B cell (primary cell): ENCODE measurements around the gene CRTAP. TPM values are rescaled to one million over a fixed set of nuclear protein-coding genes. Genes with fewer than 3 reads are reported as not detected.

Experiments
- ATAC-seq: fragments of 200-7000 bp; cut with Tn5 transposase; one replicate; pipeline ENCODE4 v1.10.0; 2021; ENCODE audit warnings: low read depth, mild to moderate bottlenecking, moderate number of reproducible peaks, moderate library complexity
- CTCF ChIA-PET: fragments of 350-600 bp; sonication (Branson Sonifier 250); formaldehyde crosslinking; loops from one replicate; lab custom pipeline; 2021; ENCODE audit warnings: antibody characterized with exemption, inconsistent platforms; lab: Charles Lee
- POLR2A ChIA-PET: fragments of 350-600 bp; sonication (Branson Sonifier 250); formaldehyde crosslinking; loops from one replicate; lab custom pipeline; 2021; ENCODE audit warnings: antibody characterized with exemption; lab: Charles Lee
- DNase-seq: peaks from one replicate; pipeline ENCODE4 v3.0.0; 2013
- H2AFZ ChIP-seq: 2 replicates; pipeline ENCODE4 v1.6.1; 2012; ENCODE audit warnings: mild to moderate bottlenecking, low read depth, low read length; ENCODE audit not compliant: insufficient read depth, poor library complexity, severe bottlenecking
- H3K27ac ChIP-seq, 2 donors: 1 replicate in 1 of 2; 2 replicates in 1 of 2; pipeline ENCODE4 v1.5.1; 2012 to 2013; ENCODE audit warnings: low read length in 2 of 2, mild to moderate bottlenecking in 2 of 2, moderate library complexity in 1 of 2
- H3K27me3 ChIP-seq, 4 experiments: fragments of 200-600 bp in 1 of 4; sonication (generic) in 1 of 4; replicated peaks in 1 of 4; 1 replicate in 2 of 4; 2 replicates in 2 of 4; pipeline versions ENCODE4 v1.6.1 to v1.7.0; 2013 to 2016; ENCODE audit warnings: low read length in 3 of 4, mild to moderate bottlenecking in 2 of 4, mixed read lengths in 1 of 4, moderate library complexity in 1 of 4; ENCODE audit not compliant: insufficient read depth in 4 of 4, control insufficient read depth in 3 of 4; ENCODE audit errors: control extremely low read depth in 1 of 4
- H3K36me3 ChIP-seq, 2 experiments: replicated peaks in 1 of 2; 1 replicate in 1 of 2; 2 replicates in 1 of 2; pipeline versions ENCODE4 v1.6.1 to v1.7.1; 2013; ENCODE audit warnings: low read length in 1 of 2; ENCODE audit not compliant: insufficient read depth in 2 of 2, control insufficient read depth in 1 of 2; ENCODE audit errors: control extremely low read depth in 1 of 2, extremely low read depth in 1 of 2
- H3K4me1 ChIP-seq, 2 donors: fragments of 200-600 bp in 1 of 2; sonication (generic) in 1 of 2; 1 replicate in 1 of 2; 2 replicates in 1 of 2; pipeline versions ENCODE4 v1.5.1 to v1.6.1; 2013 to 2017; ENCODE audit warnings: low read length in 2 of 2; ENCODE audit not compliant: control insufficient read depth in 2 of 2, insufficient read depth in 2 of 2
- H3K4me2 ChIP-seq: replicated peaks from 2 replicates; pipeline ENCODE3; 2012; ENCODE audit warnings: mild to moderate bottlenecking, low read depth, low read length; ENCODE audit not compliant: poor library complexity, severe bottlenecking
- H3K4me3 ChIP-seq, 5 experiments: fragments of 200-600 bp in 1 of 5; sonication (generic) in 1 of 5; 1 replicate in 3 of 5; 2 replicates in 2 of 5; pipeline versions ENCODE4 v1.5.1 to v1.7.0; 2011 to 2016; ENCODE audit warnings: low read length in 4 of 5, mild to moderate bottlenecking in 4 of 5, low read depth in 2 of 5, control low read depth in 1 of 5, moderate library complexity in 1 of 5; ENCODE audit not compliant: insufficient read depth in 1 of 5; ENCODE audit errors: control extremely low read depth in 1 of 5, extremely low read depth in 1 of 5
- H3K79me2 ChIP-seq: fragments of 200-600 bp; sonication (generic); one replicate; pipeline ENCODE4 v1.6.0; 2016; ENCODE audit warnings: low read length; ENCODE audit not compliant: control insufficient read depth, insufficient read depth
- H3K9ac ChIP-seq: fragments of 200-600 bp; sonication (generic); 2 replicates; pipeline ENCODE4 v1.6.1; 2017; ENCODE audit warnings: mild to moderate bottlenecking, low read length, moderate library complexity
- H3K9me3 ChIP-seq, 3 donors: one replicate each; pipeline versions ENCODE4 v1.6.1 to v1.7.1; 2013; ENCODE audit warnings: low read length in 2 of 3; ENCODE audit not compliant: control insufficient read depth in 2 of 3, insufficient read depth in 1 of 3; ENCODE audit errors: control extremely low read depth in 1 of 3
- H4K20me1 ChIP-seq: 2 replicates; pipeline ENCODE4 v1.6.0; 2012; ENCODE audit warnings: mild to moderate bottlenecking, low read length; ENCODE audit not compliant: insufficient read depth, control insufficient read depth, poor library complexity, severe bottlenecking
- H3K27ac Mint-ChIP-seq: one replicate; pipeline ENCODE4 v1.8.0; 2021; ENCODE audit warnings: mixed read lengths
- H3K27me3 Mint-ChIP-seq: one replicate; pipeline ENCODE4 v1.8.0; 2021; ENCODE audit warnings: mixed read lengths
- H3K4me1 Mint-ChIP-seq: one replicate; pipeline ENCODE4 v1.8.0; 2021; ENCODE audit warnings: mixed read lengths
- H3K4me3 Mint-ChIP-seq: one replicate; pipeline ENCODE4 v1.8.0; 2021; ENCODE audit warnings: mixed read lengths
- H3K9me3 Mint-ChIP-seq: one replicate; pipeline ENCODE4 v1.8.0; 2022; ENCODE audit warnings: mixed read lengths; ENCODE audit not compliant: insufficient read depth
- CTCF ChIP-seq: fragments of 200-600 bp; IDR thresholded peaks from one replicate; pipeline ENCODE4 v1.8.0; 2022; ENCODE audit warnings: antibody characterized with exemption, mild to moderate bottlenecking
- EZH2 ChIP-seq: IDR thresholded peaks from 2 replicates; pipeline ENCODE4 v1.6.1; 2012; ENCODE audit warnings: borderline replicate concordance, low read depth, mild to moderate bottlenecking, moderate library complexity, low read length; ENCODE audit not compliant: insufficient read depth, poor library complexity, severe bottlenecking
- WGBS: methylation state at CpG from one replicate; pipeline ENCODE4 v1.1.5; 2013; ENCODE audit warnings: missing lambda C conversion rate; ENCODE audit not compliant: insufficient coverage; 5-methylcytosine and 5-hydroxymethylcytosine counted together
- intact Hi-C: fragments of 100-400 bp; cut with micrococcal nuclease; formaldehyde crosslinking; loops from one replicate; pipeline ENCODE4 v1.10.0; 2022
- polyA plus RNA-seq: library from polyadenylated mRNA; depleted of rRNA; stranded (reverse); fragments of >200 nt; gene quantifications from 2 replicates; pipeline ENCODE4 v1.2.3, GENCODE V29; 2012
- total RNA-seq, 2 donors: library from RNA; stranded (reverse); fragments of 120-200 nt in 1 of 2; gene quantifications; 1 replicate in 1 of 2; 2 replicates in 1 of 2; pipeline versions ENCODE4 v1.2.3 to v1.2.4, GENCODE V29; 2013 to 2022

The CRTAP gene
- total and polyA plus RNA-seq, 2 donors (not counting 1 experiment from before 2014, with no cell fraction given), result 20.3 to 55.0 TPM

- peaks cover 0 to 50% of the 10 kb centered on the region in 2 experiments for H3K36me3 ChIP-seq
- no peak for TF ChIP-seq EZH2
- no peak for TF ChIP-seq CTCF
- H3K27ac ChIP-seq, result no peak overlapping the region
- DNase-seq, result no peak
- Mint-ChIP-seq H3K9me3 (no peaks in the 10 kb centered on the region), H3K4me3 (no peak overlapping the region), H3K27me3 (no peaks in the 10 kb centered on the region), H3K27ac (no peak overlapping the region), H3K4me1 (no peaks in the 10 kb centered on the region)
- ATAC-seq, result no peak
- 89% methylated on average over 1 of the region's 1 CpG for WGBS
- no peaks in the 10 kb centered on the region for H4K20me1 ChIP-seq
- H3K9ac ChIP-seq, result no peak overlapping the region
- H3K4me1 ChIP-seq, result no peaks in the 10 kb centered on the region
- no peaks in the 10 kb centered on the region for H3K79me2 ChIP-seq
- H2AFZ ChIP-seq, result no peak overlapping the region
- H3K9me3 ChIP-seq, result no peaks in the 10 kb centered on the region
- ChIA-PET POLR2A (no interaction called here), CTCF (interaction anchor here (0.6 kb wide), 1 partner anchor 14 kb away, joined by 4 read pairs; no protein-coding TSS in a partner anchor)
- H3K27me3 ChIP-seq, result no peaks in the 10 kb centered on the region
- H3K4me2 ChIP-seq, result no peak overlapping the region
- H3K4me3 ChIP-seq, result no peak overlapping the region
- intact Hi-C loops, result no loop called here
Observed at GRCh38 chr3:33124638-33125037, 10.8 kb downstream of the CRTAP start.

- Histone ChIP-seq H3K4me2 (no peak overlapping the region), H3K9ac (no peak overlapping the region), H3K79me2 (no peaks in the 10 kb centered on the region), H3K4me1 (no peaks in the 10 kb centered on the region), H3K9me3 (no peaks in the 10 kb centered on the region), H2AFZ (no peak overlapping the region), H3K4me3 (no peak overlapping the region), H4K20me1 (no peaks in the 10 kb centered on the region), H3K27me3 (no peaks in the 10 kb centered on the region), H3K27ac (no peak overlapping the region), H3K36me3 (peaks cover 0 to 51% of the 10 kb centered on the region in 2 experiments)
- Mint-ChIP-seq H3K4me1 (no peaks in the 10 kb centered on the region), H3K27me3 (no peaks in the 10 kb centered on the region), H3K4me3 (no peak overlapping the region), H3K27ac (no peak overlapping the region), H3K9me3 (no peaks in the 10 kb centered on the region)
- TF ChIP-seq EZH2, result no peak
- TF ChIP-seq CTCF, result no peak
- intact Hi-C loops, result no loop called here
- DNase-seq (no peak), ATAC-seq (no peak)
- POLR2A ChIA-PET, result no interaction called here
- no CpG with 5 or more reads among the region's 3 CpGs for WGBS
- CTCF ChIA-PET, result no interaction called here
Observed at GRCh38 chr3:33125840-33126239, 12.0 kb downstream of the CRTAP start.
